ENCODE measurements around the gene GNG12.

Gene GNG12

GRCh38 chr1:67686267-67687197 lies 146.7 kb downstream of the GNG12 start:
- peak; percentile 93 for DNase-seq (ENCODE audit: low read depth)
- no peak for TF ChIP-seq CTCF (IDR thresholded peaks at IDR 0.05; ENCODE audit: low read depth, low read length)
- TF ChIP-seq MAX (IDR thresholded peaks at IDR 0.05; ENCODE audit: low read depth, low read length): peak; percentile 67
- TF ChIP-seq MYC (IDR thresholded peaks at IDR 0.05; ENCODE audit: low read depth, low read length): peak; percentile 68
- no peak for TF ChIP-seq POLR2A (IDR thresholded peaks at IDR 0.05; ENCODE audit: extremely low read depth, insufficient read length)
- peak overlapping the region; percentile 74 for H3K4me3 ChIP-seq (ENCODE audit: low read depth, low read length)

- TF ChIP-seq MAX (IDR thresholded peaks at IDR 0.05; ENCODE audit: low read depth, low read length) (no peak), MYC (IDR thresholded peaks at IDR 0.05; ENCODE audit: low read depth, low read length) (no peak), POLR2A (IDR thresholded peaks at IDR 0.05; ENCODE audit: extremely low read depth, insufficient read length) (no peak), CTCF (IDR thresholded peaks at IDR 0.05; ENCODE audit: low read depth, low read length) (no peak)
- peak; percentile 70 for DNase-seq (ENCODE audit: low read depth)
- H3K4me3 ChIP-seq (ENCODE audit: low read depth, low read length): peak overlapping the region; percentile 74
Observed at GRCh38 chr1:67685558-67686266, 147.6 kb downstream of the GNG12 start.

- TF ChIP-seq POLR2A (IDR thresholded peaks at IDR 0.05; ENCODE audit: extremely low read depth, insufficient read length): peak; percentile 94
- no peak; the same call in none of the 2 replicates for TF ChIP-seq MYC (IDR thresholded peaks at IDR 0.05; ENCODE audit: low read depth, low read length)
- no peak for TF ChIP-seq CTCF (IDR thresholded peaks at IDR 0.05; ENCODE audit: low read depth, low read length)
- TF ChIP-seq MAX (IDR thresholded peaks at IDR 0.05; ENCODE audit: low read depth, low read length): peak; percentile 71
- DNase-seq (ENCODE audit: low read depth): peak; percentile 99
- peak within 1 kb of the TSS; percentile 74 for H3K4me3 ChIP-seq (ENCODE audit: low read depth, low read length)
Observed at GRCh38 chr1:67685067-67685557, 148.2 kb downstream of the GNG12 start, which contains the start of gene GADD45A. TSS of gene GADD45A (plus strand) at chr1:67685201. CDS start at chr1:67685495, 294 bp downstream.

- no peak overlapping the region for H3K4me3 ChIP-seq (ENCODE audit: low read depth, low read length)
- no peak for TF ChIP-seq MYC (IDR thresholded peaks at IDR 0.05; ENCODE audit: low read depth, low read length)
- no peak for TF ChIP-seq CTCF (IDR thresholded peaks at IDR 0.05; ENCODE audit: low read depth, low read length)
- no peak for TF ChIP-seq POLR2A (IDR thresholded peaks at IDR 0.05; ENCODE audit: extremely low read depth, insufficient read length)
- no peak for TF ChIP-seq MAX (IDR thresholded peaks at IDR 0.05; ENCODE audit: low read depth, low read length)
- no peak for DNase-seq (ENCODE audit: low read depth)
Observed at GRCh38 chr1:67684526-67685066, 148.7 kb downstream of the GNG12 start.

GRCh38 chr1:67683766-67684525 lies 149.3 kb downstream of the GNG12 start:
- H3K4me3 ChIP-seq (ENCODE audit: low read depth, low read length): no peak overlapping the region
- no peak for DNase-seq (ENCODE audit: low read depth)
- TF ChIP-seq MAX (IDR thresholded peaks at IDR 0.05; ENCODE audit: low read depth, low read length) (no peak), CTCF (IDR thresholded peaks at IDR 0.05; ENCODE audit: low read depth, low read length) (no peak), POLR2A (IDR thresholded peaks at IDR 0.05; ENCODE audit: extremely low read depth, insufficient read length) (no peak)

Data from NB4 (cell line).